Spleen (tissue), 11 donors: Measurements from ENCODE around the gene ASTN1. TPM values are rescaled to one million over a fixed set of nuclear protein-coding genes. Genes with fewer than 3 reads are reported as not detected.
A peak's percentile ranks its signal among the peaks of the same experiment; 100 is the strongest.

Experiments
- DNase-seq: peaks from one replicate; pipeline ENCODE4 v3.0.0-alpha.2; 2020
- H3K27ac ChIP-seq, 8 donors: fragments of 200-600 bp; sonication (generic) in 7 of 8; 1 replicate in 4 of 8; 2 replicates in 4 of 8; pipeline versions ENCODE4 v1.5.0 to v1.8.0; 2016 to 2021; ENCODE audit warnings: inconsistent platforms in 4 of 8, mild to moderate bottlenecking in 4 of 8, moderate library complexity in 1 of 8
- H3K27me3 ChIP-seq, 7 donors: fragments of 200-600 bp; sonication (generic) in 6 of 7; replicated peaks in 1 of 7; 1 replicate in 4 of 7; 2 replicates in 3 of 7; pipeline versions ENCODE4 v1.5.0 to v1.8.0; 2016 to 2021; ENCODE audit warnings: inconsistent platforms in 3 of 7, mild to moderate bottlenecking in 1 of 7
- H3K36me3 ChIP-seq, 6 donors: fragments of 200-600 bp; sonication (generic) in 5 of 6; 1 replicate in 4 of 6; 2 replicates in 2 of 6; pipeline versions ENCODE4 v1.5.0 to v1.8.0; 2016 to 2021; ENCODE audit warnings: inconsistent platforms in 2 of 6
- H3K4me1 ChIP-seq, 6 donors: fragments of 200-600 bp; sonication (generic) in 5 of 6; 1 replicate in 3 of 6; 2 replicates in 3 of 6; pipeline versions ENCODE4 v1.5.0 to v1.8.0; 2016 to 2021; ENCODE audit warnings: inconsistent platforms in 3 of 6
- H3K4me3 ChIP-seq, 8 donors: fragments of 200-600 bp; sonication (generic) in 7 of 8; 1 replicate in 4 of 8; 2 replicates in 4 of 8; pipeline versions ENCODE4 v1.5.0 to v1.8.0; 2016 to 2021; ENCODE audit warnings: inconsistent platforms in 4 of 8, mild to moderate bottlenecking in 4 of 8, moderate library complexity in 2 of 8
- H3K9me3 ChIP-seq, 8 donors: fragments of 200-600 bp; sonication (generic) in 7 of 8; 1 replicate in 4 of 8; 2 replicates in 4 of 8; pipeline versions ENCODE4 v1.5.0 to v1.8.0; 2016 to 2021; ENCODE audit warnings: inconsistent platforms in 4 of 8
- POLR2A ChIP-seq, 3 donors: fragments of 450-650 bp; IDR thresholded peaks; one replicate each; pipeline ENCODE4 v1.5.1; 2017; ENCODE audit warnings: antibody characterized with exemption in 3 of 3, mild to moderate bottlenecking in 1 of 3
- POLR2AphosphoS5 ChIP-seq, 3 donors: sonication (generic); formaldehyde crosslinking; IDR thresholded peaks; one replicate each; pipeline ENCODE4 v1.5.1; 2017; ENCODE audit warnings: antibody characterized with exemption in 3 of 3
- WGBS, 5 donors: extraction: QIAGEN DNeasy Blood & Tissue Kit in 3 of 5; methylation state at CpG; one replicate each; pipeline versions ENCODE4 v1.1.5 to v1.1.7; 2013 to 2018; 5-methylcytosine and 5-hydroxymethylcytosine counted together
- intact Hi-C: fragments of 100-400 bp; cut with DNase I; formaldehyde crosslinking; loops from one replicate; pipeline ENCODE4 v1.15.0; 2023; ENCODE audit warnings: low total_unique reads
- polyA plus RNA-seq, 3 donors: library from polyadenylated mRNA; stranded (reverse); fragments of 200-250 nt; gene quantifications; one replicate each; pipeline ENCODE4 v1.2.1, GENCODE V29; 2013
- total RNA-seq, 7 donors: library from RNA; depleted of rRNA in 3 of 7; stranded (reverse); fragments of >200 nt in 3 of 7; fragmentation: NEBNext Ultra II Directional in 4 of 7; extraction: Animal tissue kit (Norgen Biotek cat#: 25700) in 4 of 7; gene quantifications; one replicate each; pipeline versions ENCODE4 v1.1.0 to v1.2.1, GENCODE V29; 2016 to 2021
- TF ChIP-seq, protein P1 (sequence below), 11 experiments: fragments of 200-600 bp in 7 of 11; fragments of 450-650 bp in 4 of 11; sonication (generic) in 4 of 11; IDR thresholded peaks in 8 of 11; conservative IDR thresholded peaks in 3 of 11; 1 replicate in 7 of 11; 2 replicates in 4 of 11; pipeline versions ENCODE4 v1.4.0 to v1.8.0; 2016 to 2021; ENCODE audit warnings: antibody characterized with exemption in 11 of 11, inconsistent platforms in 4 of 11, mild to moderate bottlenecking in 1 of 11
- donor health status: healthy with polysubstance abuse.
- donor health status: DM: no; HTN: no; CAD: no; lungs with moderate emphysema.
- donor health status: DM: no; HTN: no; CAD: no.
- donor health status: Bipolar disorder and iron deficiency.
- donor health status: healthy.
- donor health status: DM: no; HTN: no; CAD: no.
- donor health status: DM: yes; HTN: yes; CAD: no.

Gene ASTN1
- total and polyA plus RNA-seq, 10 donors: 0.56 to 7.5 (median 4.2) TPM

DNA sequence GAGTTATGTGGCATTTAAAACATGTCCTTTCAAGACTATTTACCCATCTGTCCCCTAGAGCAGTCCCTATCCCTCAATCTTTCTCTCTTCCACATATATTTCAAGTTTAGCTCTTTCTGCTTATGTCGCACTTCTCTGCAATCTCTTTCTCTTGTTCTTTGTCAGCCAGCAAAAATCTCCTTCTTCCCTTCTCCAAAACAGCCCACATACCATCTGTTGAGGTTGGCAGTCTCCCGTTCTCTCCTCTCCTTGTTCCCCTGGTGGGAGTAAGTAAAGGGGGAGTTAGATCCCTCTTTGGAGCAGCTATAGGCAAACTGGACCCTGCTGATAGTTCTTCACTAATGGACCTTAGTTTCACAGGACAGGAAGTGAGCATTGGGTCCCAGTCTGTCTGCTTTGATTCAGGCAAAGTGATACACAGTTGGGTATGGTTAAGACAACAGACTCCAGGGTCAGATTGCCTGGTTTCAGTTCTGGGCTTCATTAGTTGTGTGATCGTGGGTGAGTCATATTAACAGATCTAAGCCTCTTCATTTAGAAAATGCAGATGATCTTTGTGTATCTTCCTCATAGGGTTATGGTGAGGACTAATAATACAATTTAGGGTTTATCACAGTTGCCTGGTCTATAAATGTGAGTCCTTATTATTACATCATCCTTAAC lies 25.9 kb upstream of the ASTN1 start:
- no peak for DNase-seq
- Histone ChIP-seq H3K27ac (no peak overlapping the region), H3K4me3 (no peak overlapping the region), H3K27me3 (no peaks in the 10 kb centered on the region), H3K4me1 (no peaks in the 10 kb centered on the region), H3K9me3 (no peaks in the 10 kb centered on the region), H3K36me3 (no peaks in the 10 kb centered on the region)
- intact Hi-C loops: no loop called here
- 70 to 82% (median 76%) methylated on average over 3 of the region's 3 CpGs for WGBS, 5 donors
- TF ChIP-seq POLR2AphosphoS5 (IDR thresholded peaks at IDR 0.05) (no peak), POLR2A (IDR thresholded peaks at IDR 0.05) (no peak)
- TF ChIP-seq, protein P1, sequence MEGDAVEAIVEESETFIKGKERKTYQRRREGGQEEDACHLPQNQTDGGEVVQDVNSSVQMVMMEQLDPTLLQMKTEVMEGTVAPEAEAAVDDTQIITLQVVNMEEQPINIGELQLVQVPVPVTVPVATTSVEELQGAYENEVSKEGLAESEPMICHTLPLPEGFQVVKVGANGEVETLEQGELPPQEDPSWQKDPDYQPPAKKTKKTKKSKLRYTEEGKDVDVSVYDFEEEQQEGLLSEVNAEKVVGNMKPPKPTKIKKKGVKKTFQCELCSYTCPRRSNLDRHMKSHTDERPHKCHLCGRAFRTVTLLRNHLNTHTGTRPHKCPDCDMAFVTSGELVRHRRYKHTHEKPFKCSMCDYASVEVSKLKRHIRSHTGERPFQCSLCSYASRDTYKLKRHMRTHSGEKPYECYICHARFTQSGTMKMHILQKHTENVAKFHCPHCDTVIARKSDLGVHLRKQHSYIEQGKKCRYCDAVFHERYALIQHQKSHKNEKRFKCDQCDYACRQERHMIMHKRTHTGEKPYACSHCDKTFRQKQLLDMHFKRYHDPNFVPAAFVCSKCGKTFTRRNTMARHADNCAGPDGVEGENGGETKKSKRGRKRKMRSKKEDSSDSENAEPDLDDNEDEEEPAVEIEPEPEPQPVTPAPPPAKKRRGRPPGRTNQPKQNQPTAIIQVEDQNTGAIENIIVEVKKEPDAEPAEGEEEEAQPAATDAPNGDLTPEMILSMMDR (IDR thresholded peaks at IDR 0.05 in 8 of 11, conservative IDR thresholded peaks at IDR 0.05 in 3 of 11): no peak

- TF ChIP-seq POLR2AphosphoS5 (IDR thresholded peaks at IDR 0.05) (no peak), POLR2A (IDR thresholded peaks at IDR 0.05) (no peak)
- TF ChIP-seq, protein P1 (IDR thresholded peaks at IDR 0.05 in 8 of 11, conservative IDR thresholded peaks at IDR 0.05 in 3 of 11): no peak
- DNase-seq: no peak
- 77 to 98% (median 93%) methylated on average over 2 of the region's 2 CpGs for WGBS, 5 donors
Measured at GRCh38 chr1:177186639-177187038, 22.1 kb upstream of the ASTN1 start.

DNA sequence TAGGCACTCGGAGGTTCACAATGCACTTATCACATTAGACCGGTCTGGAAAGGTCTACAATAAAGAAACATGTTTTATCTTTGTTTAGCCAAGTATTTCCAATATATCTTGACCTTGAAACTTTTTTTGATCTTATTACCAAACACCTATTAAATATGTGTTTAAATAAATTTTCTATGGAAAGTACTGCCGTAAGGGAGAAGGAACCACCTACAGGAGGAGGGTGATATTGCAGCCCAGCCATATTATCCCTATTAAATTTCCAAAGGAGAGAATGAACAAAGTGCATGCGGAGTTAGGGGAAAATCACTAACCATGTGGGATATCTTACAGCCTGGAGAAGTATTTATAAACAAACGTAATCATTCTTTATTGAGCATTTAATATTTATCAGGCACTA lies 20.7 kb upstream of the ASTN1 start:
- Histone ChIP-seq H3K36me3 (no peaks in the 10 kb centered on the region), H3K27me3 (peaks cover 0 to 23% (median 0%) of the 10 kb centered on the region in 7 donors), H3K9me3 (no peaks in the 10 kb centered on the region), H3K4me1 (peaks cover 0 to 10% (median 8%) of the 10 kb centered on the region in 6 donors), H3K4me3 (no peak overlapping the region), H3K27ac (no peak overlapping the region)
- 74 to 81% (median 76%) methylated on average over 5 of the region's 5 CpGs for WGBS, 5 donors
- no peak for DNase-seq
- no peak for TF ChIP-seq POLR2AphosphoS5 (IDR thresholded peaks at IDR 0.05)
- TF ChIP-seq, protein P1 (IDR thresholded peaks at IDR 0.05 in 8 of 11, conservative IDR thresholded peaks at IDR 0.05 in 3 of 11): peak in 6 of 11 experiments; percentile 22 to 54 (median 40)
- intact Hi-C loops: no loop called here

More at GRCh38 chr1:177186639-177187038, 22.1 kb upstream of the ASTN1 start:
- Histone ChIP-seq H3K27me3 (peaks cover 0 to 10% (median 0%) of the 10 kb centered on the region in 7 donors), H3K4me1 (peaks cover 0 to 4% (median 2%) of the 10 kb centered on the region in 6 donors), H3K36me3 (no peaks in the 10 kb centered on the region), H3K9me3 (no peaks in the 10 kb centered on the region), H3K27ac (no peak overlapping the region), H3K4me3 (no peak overlapping the region)
- intact Hi-C loops: no loop called here

DNA sequence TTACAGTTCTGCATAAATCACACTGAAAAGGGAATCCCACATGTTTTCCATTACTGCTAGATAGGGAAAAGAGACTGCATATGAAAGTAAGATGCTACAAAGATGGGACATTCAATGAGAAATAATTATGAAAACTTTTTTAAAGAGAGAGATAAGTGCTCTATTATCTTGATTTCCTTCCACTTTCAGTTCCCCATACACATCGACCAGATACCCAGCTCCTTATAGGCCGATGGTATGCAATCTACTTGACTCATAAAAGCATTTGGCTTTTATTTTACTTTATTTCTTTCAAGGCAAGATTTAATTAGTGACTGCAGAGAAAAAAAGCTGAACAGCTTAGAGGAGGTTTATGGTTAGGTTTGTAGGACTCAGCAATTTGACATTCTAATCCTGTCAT lies 19.3 kb upstream of the ASTN1 start:
- H3K27me3 ChIP-seq: peaks cover 0 to 28% (median 0%) of the 10 kb centered on the region in 7 donors
- WGBS, 5 donors: 44 to 51% (median 45%) methylated on average over 2 of the region's 2 CpGs
- no peak for DNase-seq
- no peak overlapping the region for H3K4me3 ChIP-seq
- TF ChIP-seq, protein P1 (IDR thresholded peaks at IDR 0.05 in 8 of 11, conservative IDR thresholded peaks at IDR 0.05 in 3 of 11): no peak
- TF ChIP-seq POLR2AphosphoS5 (IDR thresholded peaks at IDR 0.05): no peak
- no peak for TF ChIP-seq POLR2A (IDR thresholded peaks at IDR 0.05)
- H3K9me3 ChIP-seq: no peaks in the 10 kb centered on the region
- H3K36me3 ChIP-seq: no peaks in the 10 kb centered on the region
- H3K4me1 ChIP-seq: peaks cover 0 to 10% (median 8%) of the 10 kb centered on the region in 6 donors
- intact Hi-C loops: loop anchor here (5.0 kb wide), 1 partner anchor 282 kb away; no protein-coding TSS in a partner anchor
- no peak overlapping the region for H3K27ac ChIP-seq
